ENCODE results near the gene STXBP5L.
"Not testable (repeated sequence)": the region's sequence is repeated elsewhere in the genome, so short reads cannot be mapped to it uniquely, and the experiment has no call there.

The STXBP5L gene

DNA sequence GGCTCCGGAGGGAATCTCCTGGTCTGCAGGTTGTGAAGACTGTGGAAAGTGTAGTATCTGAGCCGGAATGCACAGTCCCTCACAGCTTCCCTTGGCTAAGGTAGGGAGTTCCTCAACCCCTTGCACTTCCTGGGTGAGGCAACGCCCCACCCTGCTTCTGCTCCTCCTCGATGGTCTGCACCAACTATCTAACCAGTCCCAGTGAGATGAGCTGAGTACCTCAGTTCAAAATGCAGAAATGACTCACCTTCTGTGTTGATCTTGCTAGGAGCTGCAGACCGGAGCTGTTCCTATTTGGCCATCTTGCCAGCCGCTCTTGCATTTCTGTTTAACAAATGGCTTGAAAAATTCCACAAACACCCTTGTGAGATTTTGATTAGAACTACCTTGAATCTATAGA is 156.1 kb downstream of the STXBP5L start:
- no peak for DNase-seq

DNA sequence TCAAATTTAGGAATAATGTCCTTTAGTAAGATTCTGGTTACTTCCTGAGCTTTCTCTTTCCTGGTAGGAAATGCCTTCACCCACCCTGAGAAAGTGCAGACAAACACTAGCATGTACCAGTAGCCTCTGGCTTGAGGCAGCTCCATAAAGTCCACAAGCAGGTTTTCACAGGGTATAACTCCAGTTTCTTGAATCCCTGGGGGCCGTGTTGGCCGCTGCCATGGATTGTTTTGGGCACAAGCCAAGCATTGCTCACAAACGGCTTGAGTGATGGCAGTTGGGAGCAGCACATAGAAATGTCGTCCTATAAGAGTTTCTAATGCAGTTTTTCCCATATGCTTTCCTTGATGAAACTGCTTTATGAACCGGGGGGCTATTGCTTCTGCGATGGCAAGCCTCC is 164.1 kb downstream of the STXBP5L start:
- no peak for DNase-seq

DNA sequence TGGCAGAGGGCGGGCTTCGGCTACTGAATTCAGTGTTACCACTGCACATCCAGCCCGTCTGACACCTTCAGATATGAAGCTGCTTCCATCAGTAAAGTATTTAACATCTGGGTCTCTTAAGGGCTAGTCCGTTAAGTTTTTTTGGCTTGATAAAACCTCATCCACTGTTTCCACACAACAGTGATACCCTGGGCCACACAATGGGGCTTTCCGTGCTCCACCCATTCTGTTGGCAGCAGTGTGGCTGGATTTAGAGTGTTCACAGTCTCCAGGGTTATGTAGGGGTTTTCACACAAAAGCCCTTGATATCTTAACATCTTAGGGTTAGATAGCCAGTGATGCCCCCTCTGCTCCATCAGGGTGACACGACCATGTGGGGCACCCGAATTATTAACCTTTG is 165.0 kb downstream of the STXBP5L start:
- DNase-seq = no peak

DNA sequence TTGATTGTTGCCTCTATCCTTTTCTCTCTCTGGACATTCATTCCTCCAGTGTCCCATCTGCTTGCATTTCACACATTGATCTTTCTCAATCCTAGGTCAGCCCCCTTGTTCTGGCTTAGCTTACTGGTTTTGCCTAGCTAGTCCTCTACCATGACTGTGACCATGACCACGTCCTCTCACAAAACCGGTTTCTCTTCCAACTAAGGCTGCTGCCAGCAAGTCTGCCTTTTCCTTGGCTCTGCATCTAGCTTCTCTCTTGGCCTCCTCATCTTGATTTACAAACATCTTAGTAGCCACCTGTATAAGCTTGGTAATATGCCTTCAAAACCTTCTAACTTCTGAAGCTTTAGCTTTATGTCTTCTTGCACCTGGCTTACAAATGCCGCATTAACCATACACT is 167.2 kb downstream of the STXBP5L start:
- DNase-seq = no peak

DNA sequence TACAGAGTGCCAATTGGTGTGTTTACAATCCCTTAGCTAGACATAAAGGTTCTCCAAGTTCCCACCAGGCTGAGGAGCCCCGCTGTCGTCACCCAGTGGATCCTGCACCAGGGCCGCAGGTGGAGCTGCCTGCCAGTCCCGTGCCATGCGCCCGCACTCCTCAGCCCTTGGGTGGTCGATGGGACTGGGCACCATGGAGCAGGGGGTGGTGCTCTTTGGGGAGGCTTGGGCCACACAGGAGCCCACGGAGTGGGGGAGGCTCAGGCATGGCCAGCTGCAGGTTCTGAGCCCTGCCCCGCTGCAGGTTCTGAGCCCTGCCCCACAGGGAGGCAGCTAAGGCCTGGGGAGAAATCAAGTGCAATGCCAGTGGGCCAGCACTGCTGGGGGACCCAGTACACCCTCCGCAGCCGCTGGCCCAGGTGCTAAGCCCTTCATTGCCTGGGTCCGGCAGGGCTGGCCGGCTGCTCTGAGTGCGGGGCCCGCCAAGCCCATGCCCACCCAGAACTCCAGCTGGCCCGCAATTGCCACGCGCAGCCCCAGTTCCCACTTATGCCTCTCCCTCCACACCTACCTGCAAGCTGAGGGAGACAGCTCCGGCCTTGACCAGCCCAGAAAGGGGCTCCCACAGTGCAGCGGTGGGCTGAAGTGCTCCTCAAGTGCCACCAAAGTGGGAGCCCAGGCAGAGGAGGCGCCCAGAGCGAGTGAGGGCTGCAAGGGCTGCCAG is 170.5 kb downstream of the STXBP5L start:
- not testable (repeated sequence) for DNase-seq

DNA sequence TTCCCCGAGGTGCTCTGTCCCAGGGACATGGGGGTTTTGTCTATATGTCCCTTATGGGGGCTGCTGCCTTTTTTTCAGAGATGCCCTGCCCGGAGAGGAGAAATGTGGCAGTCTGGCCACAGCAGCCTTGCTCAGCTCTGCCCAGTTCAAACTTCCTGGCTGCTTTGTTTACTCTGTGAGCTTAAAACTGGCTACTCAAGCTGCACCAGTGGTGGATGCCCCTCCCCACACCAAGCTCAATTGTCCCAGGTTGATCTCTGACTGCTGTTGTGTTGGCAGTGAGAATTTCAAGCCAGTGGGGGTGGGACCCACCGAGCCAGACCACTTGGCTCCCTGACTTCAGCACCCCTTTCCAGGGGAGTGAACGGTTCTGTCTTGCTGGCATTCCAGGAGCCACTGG is 188.9 kb downstream of the STXBP5L start:
- no peak for DNase-seq

DNA sequence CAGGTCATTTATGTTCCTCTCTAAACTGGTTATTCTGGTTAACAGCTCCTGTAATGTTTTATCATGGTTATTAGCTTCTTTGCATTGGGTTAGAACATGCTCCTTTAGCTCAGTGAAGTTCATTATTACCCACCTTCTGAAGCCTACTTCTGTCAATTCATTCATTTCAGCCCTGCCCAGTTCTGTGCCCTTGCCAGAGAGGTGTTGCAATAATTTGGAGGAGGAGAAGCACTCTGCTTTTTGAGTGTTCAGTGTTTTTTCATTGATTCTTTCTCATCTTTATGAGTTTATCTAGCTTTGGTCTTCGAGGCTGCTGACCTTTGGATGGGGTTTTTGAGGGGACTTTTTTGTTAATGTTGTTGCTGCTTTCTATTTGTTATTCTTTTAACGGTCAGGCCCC is 203.1 kb downstream of the STXBP5L start:
- not testable (repeated sequence) for DNase-seq

DNA sequence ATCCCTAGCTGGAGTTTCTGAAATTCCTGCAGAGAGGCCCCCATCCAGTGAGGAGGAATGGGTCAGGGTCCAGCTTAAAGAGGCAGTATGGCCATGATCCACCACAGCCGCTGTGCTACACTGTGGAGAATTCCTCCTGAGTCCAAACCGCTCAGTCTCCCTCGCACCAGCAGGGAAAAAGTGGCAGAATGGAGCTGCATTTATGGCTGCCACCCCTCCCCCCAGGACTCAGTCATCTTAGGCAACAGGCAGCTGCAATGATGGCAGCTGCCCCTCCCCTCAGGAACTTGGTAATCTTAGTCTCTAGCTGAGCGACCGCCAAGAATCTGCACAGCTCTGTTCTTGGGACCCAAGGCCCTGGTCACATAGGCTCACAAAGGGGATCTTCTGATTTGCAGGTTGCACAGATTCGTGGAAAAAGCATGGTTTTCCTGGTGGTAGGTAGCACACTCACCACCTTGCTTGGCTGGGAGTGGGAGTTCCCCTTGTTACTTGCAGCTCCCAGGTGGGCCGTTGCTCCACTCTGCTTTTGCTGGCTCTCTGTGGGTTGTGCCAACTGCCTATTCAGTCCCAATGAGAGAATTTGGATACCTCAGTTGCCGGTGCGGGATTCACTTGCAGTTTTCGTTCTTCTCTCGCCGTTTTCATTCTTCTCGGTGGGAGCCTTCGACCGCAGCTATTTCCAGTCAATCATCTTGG is 204.1 kb downstream of the STXBP5L start:
- no peak for DNase-seq

DNA sequence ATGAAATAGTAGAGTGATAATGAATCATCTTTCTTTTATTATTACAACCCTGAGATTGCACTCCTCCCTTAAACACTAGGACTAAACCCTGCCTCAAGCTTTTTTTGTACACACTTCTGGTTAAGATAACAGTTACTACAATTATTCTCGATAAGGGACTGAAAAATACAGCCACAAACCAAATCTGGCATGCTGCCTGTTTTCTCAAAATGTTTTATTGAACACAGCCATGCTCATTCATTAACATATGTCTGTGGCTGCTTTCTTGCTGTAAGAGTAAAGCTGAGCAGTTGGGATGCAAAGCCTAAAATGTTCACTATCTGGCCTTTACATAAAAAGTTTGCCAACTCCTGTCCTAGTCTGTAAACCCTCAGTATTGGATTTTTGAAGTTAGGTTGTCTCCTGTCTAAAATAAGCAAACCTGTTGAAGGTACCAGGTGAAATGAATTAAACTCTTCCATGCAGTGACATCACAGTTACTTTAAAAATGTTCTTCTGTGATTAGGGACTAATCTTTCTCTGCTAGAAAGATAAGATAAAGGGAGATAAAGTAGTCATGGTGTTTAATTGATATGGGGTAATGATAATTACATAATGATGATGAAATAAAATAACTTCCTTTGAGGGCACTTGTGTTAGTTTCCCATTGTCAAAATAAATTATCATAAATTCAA is 218.2 kb downstream of the STXBP5L start:
- no peak for DNase-seq

DNA sequence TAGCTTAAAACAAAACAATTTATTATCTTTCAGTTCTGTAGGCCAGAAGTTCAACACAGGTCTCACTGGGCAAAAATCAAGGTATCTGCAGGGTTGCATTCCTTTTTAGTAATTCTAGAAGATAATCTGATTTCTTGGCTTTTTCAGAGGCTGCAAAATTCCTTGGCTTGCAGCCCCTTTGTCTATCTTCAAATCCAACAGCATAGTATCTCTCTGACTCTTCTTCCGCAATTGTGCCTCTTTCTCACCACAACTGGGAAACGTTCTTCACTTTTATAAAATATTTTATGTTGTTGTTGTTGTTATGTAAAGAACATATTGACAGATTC is 218.7 kb downstream of the STXBP5L start:
- no peak for DNase-seq

DNA sequence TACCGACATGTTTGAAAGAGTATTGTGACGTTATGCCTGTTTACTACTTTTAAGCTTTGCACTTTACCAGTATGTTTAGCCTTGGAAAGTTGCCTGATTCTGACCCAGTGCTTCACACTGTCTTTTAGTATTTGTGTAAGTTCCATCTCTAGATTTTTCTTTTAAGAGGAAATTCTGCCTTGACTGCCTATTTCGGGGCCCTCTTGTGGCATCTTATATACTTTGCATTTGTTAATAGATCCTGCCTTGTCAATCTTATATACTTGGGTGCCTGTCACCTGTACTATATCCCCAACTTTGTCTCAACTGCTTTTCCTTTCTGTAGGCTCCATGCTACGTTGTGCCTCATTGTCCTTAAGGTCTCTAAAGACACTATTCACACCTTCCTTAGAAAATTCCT is 244.6 kb downstream of the STXBP5L start:
- DNase-seq = no peak

DNA sequence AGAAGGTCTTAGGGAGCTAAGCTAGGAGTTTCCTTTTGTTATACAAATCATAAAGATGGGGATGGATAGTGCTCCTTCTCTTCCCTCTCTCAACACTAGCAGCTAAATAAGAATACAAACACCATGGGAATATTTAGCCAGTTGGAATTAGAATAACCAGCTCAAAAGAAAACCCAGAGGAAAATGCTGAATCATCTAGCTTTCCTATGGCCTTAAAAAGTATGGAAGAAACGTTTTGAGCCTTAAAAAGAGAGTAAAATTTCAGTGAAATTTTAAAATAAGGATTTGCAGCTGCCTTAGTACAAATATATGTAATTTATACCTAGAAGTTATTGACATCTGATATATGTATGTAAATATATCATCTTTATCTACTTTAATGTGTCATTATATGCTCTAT is 245.8 kb downstream of the STXBP5L start:
- no peak for DNase-seq

DNA sequence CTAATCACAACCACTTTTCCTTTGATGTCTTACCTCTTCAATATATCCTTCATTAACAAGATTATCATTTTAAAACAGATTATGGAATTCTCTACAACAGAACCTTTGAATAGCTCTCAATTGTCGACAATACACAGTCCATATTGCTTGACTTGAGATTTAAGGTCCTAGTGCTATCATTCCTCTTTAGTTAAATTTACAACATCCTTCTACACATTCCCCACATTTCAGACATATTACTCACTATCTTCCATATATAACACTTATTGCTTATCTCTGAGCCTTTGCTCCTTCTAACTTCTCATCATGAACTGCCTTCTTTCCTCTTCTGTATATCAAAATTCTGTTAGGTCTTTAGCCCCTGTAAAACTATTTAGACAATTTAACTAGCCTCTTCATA is 247.0 kb downstream of the STXBP5L start:
- no peak for DNase-seq

DNA sequence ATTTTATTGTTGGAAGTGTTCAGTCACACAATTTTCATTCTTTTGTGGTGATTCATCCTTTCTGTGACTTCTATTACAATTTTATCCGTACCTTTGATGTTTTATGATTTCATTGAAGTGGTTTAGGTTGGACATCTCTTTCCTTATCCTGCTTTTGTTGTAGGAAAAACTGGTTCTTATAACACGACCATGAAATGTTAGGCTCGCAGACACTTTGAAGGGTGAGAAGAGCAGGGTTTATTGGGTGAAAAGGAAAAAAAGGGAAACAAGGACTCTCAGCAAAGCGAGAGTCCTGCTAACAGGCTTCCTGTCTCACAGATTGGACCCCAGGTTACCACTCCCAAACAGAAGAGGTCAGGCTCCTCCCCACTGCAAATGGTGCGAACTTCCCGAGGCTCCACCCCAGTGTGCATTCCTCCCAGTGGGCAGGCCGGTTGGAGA is 257.4 kb downstream of the STXBP5L start:
- DNase-seq = no peak

DNA sequence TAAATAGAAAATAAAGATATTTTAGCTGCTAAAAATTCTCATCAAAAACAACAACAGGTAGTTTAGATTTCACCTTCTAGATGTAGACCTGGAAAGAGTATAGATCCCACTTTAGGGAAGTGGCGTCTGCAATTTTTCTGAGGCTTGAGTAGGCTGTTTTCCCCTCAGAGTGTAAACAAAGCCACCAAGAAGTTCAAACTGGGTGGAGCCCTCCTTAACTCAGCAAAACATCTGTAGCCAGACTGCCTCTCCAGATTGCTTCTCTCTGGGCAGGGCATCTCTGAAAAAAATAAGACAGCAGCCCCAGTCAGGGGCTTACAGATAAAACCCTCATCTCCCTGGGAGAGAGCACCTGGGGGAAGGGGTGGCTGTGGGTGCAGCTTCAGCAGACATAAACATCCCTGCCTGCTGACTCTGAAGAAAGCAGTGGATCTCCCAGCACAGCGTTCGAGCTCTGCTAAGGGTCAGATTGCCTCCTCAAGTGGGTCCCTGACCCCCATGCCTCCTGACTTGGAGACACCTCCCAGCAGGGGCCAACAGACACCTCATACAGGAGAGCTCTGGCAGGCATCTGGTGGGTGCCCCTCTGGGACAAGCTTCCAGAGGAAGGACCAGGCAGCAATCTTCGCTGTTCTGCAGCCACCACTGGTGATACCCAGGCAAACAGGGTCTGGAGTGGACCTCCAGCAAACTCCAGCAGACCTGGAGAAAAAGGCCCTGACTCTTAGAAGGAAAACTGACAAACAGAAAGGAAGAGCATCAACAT is 259.6 kb downstream of the STXBP5L start:
- DNase-seq = no peak

DNA sequence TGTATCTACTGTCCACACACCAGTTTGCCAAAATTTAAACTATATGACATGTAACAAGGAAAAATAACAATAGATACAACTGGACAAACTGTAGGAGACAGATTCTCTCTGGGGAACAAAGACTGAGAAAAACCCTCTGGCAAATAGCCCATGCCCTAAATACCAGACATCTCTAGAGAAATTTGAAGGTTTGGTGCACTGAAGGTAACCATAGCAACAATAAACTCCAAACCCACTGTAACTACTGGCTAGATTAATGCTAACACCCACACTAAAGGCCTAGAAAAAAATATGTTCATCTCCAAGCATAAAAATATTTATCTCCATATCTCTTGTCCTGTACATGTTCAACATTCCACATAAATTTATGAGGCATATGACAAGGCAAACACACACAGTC is 267.1 kb downstream of the STXBP5L start:
- DNase-seq = no peak

DNA sequence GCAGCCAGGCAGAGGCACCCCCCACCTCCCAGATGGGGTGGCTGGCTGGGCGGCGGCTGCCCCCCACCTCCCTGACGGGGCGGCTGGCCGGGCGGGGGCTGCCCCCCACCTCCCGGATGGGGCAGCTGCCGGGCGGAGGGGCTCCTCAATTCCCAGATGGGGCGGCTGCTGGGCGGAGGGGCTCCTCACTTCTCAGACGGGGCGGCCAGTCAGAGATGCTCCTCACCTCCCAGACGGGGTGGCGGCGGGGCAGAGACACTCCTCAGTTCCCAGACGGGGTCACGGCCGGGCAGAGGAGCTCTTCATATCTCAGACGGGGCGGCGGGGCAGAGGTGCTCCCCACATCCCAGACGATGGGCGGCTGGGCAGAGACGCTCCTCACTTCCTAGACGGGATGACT is 282.6 kb downstream of the STXBP5L start:
- DNase-seq = not testable (repeated sequence)

DNA sequence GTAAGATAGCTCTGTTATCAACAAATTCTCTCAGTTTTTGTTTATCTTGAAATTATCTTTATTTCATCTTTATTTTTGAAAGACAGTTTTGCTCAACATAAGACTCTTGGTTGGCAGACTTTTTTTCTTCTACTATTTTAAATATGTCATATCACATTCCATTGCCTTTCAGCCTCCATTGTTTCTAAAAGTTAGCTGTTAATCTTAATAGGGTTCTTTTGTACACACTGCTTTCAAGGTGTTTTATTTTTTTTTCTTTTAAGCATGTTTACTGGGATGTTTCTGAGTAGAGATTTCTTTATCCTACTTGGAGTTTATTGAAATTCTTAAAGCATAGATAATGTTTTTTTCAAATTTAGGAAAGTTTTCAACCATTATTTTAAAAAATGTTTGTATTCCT is 294.6 kb downstream of the STXBP5L start:
- no peak for DNase-seq

DNA sequence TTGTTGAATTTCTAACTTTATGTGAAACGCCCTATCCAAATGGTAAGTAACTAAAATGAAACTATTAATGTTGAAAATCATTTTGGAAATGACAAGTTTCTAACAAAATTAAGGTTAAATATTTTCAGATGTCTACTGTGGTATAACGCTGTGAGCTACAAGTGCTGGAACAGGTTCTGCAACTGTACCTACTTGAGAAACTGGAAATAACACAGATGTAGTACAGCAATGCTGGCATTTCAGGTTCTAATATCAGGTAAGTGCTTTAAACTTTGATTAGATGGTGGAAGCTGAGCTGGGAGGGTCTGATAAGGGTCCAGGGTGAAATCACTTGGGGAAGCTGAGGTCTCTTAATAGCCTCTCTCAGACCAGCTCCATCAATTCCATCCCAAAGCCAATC is 315.1 kb downstream of the STXBP5L start:
- no peak for DNase-seq

DNA sequence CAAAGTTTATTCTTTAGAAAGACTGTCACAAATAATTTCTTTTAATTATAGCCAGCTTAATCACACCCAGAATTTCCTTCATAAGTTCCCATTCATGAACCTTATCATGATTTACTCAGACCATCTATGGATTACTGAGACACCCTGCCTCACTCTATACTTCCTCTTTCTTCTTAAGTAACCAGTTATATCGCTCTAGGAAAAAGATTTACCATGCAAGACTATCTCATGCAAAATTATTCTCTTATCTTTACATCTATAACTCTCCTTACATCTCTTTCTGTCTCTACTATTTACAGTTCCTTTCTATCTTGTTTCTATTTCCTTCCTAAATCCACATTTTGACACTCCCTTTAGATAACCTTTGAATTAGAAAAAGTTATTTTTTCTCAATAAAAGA is 321.0 kb downstream of the STXBP5L start:
- no peak for DNase-seq

DNA sequence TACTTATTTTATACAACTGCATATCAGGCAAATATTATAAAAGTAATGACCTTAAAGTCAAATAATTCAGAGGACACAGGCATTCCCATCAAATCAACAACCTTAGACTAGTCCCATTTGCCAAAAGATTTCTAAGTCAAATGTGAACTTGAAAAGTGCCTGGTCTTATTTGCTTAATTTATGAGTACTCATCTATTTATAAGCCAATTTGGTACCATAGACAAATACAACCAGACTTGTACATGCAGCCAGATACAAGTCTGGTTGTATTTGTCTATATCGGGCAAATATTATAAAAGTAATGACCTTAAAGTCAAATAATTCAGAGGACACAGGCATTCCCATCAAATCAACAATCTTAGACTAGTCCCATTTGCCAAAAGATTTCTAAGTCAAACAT is 322.2 kb downstream of the STXBP5L start:
- DNase-seq = not testable (repeated sequence)

DNA sequence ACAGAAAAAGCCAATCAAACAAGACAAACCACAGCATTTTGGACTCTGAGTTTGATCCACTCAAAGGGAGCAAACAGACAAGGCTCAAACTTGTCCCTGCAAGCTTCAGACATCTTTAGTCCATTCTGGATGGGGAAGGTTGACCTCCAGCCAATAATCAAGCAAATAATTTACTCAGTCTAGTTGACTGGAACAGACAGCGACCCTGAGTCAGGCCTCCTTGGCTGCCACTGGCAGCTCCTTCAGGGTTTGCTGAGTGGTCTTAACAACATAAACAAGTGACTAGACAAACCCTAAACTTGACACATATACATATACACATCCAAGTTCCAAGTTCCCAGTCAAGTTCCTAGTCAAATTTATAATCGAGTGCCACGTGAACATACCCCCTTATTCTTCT is 323.9 kb downstream of the STXBP5L start:
- no peak for DNase-seq

All from stimulated activated CD4-positive, alpha-beta T cell treated with anti-CD3 and anti-CD28 coated beads, Interleukin-2, amount 100 ng/mL, for 24 hours (primary cell).